ENCODE results near the gene PTX4.

PTX4 gene

GRCh38 chr16:1458977-1459341 lies 29.8 kb downstream of the PTX4 start:
- DNase-seq: no peak

GRCh38 chr16:1458336-1458976 lies 30.3 kb downstream of the PTX4 start:
- no peak for DNase-seq

GRCh38 chr16:1457489-1458245 lies 31.1 kb downstream of the PTX4 start:
- no peak for DNase-seq

GRCh38 chr16:1456951-1457350 lies 31.8 kb downstream of the PTX4 start:
- DNase-seq: no peak

GRCh38 chr16:1455190-1456171 lies 33.3 kb downstream of the PTX4 start:
- no peak for DNase-seq

GRCh38 chr16:1454561-1454960 lies 34.2 kb downstream of the PTX4 start:
- no peak for DNase-seq

- no peak for DNase-seq
Observed at GRCh38 chr16:1453316-1453715, 35.4 kb downstream of the PTX4 start.

GRCh38 chr16:1452530-1452929 lies 36.2 kb downstream of the PTX4 start:
- DNase-seq: no peak

GRCh38 chr16:1451702-1452392 lies 36.9 kb downstream of the PTX4 start:
- no peak for DNase-seq

- no peak for DNase-seq
Observed at GRCh38 chr16:1450841-1451240, 37.9 kb downstream of the PTX4 start.

GRCh38 chr16:1450218-1450617 lies 38.5 kb downstream of the PTX4 start:
- no peak for DNase-seq

- DNase-seq: no peak
Observed at GRCh38 chr16:1449201-1449788, 39.4 kb downstream of the PTX4 start.

- DNase-seq: no peak
Observed at GRCh38 chr16:1448536-1449116, 40.1 kb downstream of the PTX4 start.

- no peak for DNase-seq
Observed at GRCh38 chr16:1447965-1448364, 40.8 kb downstream of the PTX4 start.

- DNase-seq: no peak
Observed at GRCh38 chr16:1446296-1447080, 42.3 kb downstream of the PTX4 start.

- no peak for DNase-seq
Observed at GRCh38 chr16:1445518-1446203, 43.1 kb downstream of the PTX4 start.

- DNase-seq: no peak
Observed at GRCh38 chr16:1444730-1445517, 43.8 kb downstream of the PTX4 start.

GRCh38 chr16:1443980-1444729 lies 44.6 kb downstream of the PTX4 start, which contains the start of gene CCDC154:
TSS of gene CCDC154 (minus strand) at chr16:1444556. CDS start at chr16:1444322, 234 bp downstream.
- no peak for DNase-seq
